Kidney glomerular epithelial cell (primary cell): ENCODE data around the gene PRDM12.

Experiments
- DNase-seq: peaks from one replicate; lab custom pipeline; 2025; lab: John Stamatoyannopoulos, UW

PRDM12 gene

DNA sequence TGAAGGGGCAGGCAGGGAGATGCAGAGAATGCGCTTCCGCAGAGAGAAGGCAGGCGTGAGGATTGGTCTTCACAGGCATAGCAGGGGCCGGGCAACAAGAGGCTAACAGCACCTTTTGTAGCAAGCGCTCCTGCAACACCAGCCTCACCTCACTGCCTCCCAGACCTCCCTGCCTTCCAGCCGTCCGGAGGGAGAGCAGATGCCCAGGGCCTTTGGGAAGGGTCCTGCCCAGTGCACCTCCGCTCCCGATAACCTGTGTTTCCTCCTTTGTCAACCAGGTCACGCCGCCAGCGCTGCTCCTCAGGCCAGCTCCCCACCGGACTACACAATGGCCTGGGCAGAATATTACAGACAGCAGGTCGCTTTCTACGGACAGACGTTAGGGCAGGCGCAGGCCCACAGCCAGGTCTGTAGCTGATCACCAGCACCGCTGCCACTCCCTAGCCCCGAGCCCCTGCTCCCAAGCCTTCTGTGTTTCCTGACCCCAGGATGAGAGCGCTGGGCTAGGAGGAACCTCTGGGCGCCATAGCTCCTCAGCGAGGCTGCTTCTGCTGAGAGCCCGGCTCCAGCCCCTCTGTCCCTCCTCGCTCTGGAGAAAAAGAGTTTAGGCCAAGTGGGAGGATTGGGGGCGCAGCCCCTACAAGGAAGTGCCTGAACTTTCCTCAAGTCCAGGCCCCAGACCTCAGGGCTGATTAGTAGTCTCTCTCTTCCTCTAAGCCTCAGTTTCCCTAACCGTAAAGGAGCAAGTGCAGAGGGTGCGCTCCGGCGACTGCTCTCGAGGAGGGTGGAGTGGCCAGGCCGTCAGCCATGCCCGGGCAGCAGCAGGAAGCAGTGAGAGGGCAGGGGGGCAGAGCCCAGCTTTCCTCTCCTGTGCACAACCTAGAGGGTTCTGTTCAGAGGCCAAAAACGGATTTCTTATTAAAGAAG, 28.4 kb upstream of the PRDM12 start:
- no peak for DNase-seq

DNA sequence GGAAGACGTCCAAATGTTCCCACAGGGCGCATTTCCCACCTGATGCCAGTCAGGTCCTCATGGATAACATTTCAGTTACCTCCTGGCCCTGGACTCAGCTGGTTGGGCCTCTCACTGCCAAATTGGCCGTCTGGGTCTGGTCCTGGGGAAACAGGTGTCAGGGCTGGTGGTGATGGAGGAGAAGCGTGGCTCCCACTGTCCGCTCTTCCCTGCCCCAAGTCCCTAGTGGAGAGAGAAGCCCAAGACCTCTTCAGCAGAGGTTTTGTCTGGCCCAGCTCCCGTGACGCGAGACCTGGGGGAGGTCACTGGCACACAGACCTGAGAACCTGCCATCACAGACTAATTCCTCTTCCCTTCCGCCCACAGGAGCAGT, 27.8 kb upstream of the PRDM12 start:
- DNase-seq = no peak

DNA sequence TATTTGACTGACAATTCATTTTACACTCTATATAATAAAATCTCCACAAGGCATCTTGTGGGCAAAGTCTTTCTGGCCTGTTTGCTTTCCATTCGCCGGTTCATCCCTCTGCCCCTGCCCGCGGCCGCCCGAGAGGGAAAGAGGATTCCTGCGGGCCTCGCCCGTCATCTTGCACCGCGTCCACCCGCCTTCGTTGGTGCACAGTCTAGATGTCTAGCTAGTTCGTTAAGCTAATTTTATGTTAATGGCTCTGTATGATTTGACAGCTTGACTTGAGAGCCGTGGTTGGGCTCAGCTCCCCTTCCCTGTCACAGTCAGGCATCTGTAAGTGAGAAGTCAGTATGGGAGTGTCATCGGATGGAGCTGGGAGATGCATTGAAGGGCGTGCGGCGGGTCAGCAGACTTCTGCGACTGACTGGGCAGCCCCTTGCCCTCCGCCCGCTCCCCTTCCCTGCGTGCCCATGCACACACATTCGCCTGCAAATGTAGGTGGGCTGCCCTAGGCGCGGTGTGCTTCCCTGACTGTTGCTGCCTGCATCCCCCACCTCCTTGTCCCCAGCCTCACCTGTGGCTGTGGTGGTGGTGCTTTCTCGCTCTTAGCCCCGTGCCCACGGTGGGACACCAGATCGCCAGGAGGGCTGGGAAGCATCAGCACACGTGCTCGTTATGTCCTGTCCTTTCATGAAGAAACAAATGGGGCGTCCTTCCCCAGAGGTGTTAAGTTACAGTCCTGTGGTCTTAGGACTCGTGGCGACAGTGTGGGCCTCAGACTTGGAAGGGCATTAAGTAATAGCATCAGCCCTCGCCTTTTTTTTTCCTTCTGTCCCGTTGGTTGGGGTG, 25.9 kb upstream of the PRDM12 start:
- DNase-seq = no peak

DNA sequence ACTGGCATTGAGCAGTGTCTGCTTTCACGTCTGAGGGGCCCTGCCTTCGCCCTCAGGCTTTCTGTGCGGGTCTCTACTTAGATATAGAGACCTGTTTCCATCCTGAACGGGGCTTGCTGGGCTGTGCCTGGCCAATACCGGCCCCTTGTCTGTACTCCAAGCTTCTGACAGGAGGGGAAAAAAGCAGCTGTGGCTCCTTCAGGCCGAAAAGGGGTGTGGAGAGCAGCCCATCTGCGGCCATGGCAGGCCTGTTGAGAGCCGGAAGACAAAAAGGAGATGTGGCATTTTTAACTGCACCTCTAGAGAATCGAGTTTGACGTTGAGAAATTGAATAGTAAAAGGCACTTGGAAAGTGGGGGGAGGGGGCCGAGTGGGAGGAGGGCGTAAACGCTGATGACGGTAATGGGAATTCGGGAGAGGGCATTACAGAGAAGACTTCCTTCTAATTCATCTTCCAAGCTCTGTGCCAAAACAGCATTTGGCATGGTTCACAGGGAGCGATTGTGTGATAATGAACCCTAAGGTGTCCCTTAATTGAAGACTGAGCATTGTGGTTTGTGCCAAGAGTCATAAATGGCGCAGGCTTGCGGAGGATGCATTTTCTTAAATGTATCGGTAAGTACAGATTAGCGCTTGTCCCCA, 25.1 kb upstream of the PRDM12 start:
- DNase-seq = no peak

DNA sequence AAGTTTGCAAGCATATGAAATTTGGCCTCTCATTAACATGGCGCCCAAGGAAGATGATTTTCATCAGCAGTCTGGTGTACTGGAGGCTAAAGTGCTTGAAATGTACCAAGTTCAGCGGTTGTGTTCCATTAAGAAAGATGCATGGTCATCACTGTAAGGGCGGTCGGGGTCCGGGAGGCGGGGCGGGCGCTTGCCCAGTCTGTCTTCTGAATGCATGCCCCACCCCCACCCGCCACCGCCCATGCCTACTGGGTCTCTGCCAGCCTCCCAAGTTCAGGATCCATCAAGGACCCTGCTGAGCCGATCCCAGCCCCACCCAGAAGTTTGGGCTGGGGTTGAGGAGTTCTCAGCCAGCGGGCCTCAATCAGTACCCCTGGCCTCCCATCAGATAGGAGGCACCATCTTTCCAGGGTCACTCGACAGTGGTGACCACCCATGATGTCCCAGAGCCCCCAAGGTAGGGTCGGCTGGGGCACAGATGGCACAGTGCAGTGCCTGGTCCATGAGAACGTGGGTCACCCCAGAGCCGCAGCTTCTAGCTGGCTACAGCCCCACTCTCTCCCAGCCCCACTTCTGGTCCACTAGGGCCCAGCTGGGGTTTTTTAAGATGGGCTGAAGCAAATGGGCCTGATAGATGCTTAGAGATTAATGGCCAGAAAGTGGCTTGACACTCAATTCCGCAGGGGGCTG, 24.4 kb upstream of the PRDM12 start:
- DNase-seq = no peak

DNA sequence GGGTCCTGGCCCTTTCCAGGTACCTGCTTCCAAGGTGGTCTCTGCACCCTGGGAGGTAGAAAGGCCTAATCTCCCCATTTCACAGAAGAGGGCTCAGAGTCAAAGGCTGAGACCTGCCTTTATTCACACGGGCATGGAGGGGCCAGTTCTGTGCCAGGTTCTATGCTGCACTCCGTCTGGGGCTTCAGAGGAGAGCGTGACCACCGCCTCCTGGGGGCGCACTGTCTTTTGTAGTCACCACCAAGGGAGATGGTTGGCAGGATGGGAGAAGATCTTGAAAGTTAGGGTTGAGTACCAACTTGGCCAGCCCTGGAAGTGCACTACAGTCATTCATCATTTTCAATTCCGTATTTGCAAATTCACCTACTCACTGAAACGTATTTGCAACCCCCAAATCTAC, 23.7 kb upstream of the PRDM12 start:
- no peak for DNase-seq

DNA sequence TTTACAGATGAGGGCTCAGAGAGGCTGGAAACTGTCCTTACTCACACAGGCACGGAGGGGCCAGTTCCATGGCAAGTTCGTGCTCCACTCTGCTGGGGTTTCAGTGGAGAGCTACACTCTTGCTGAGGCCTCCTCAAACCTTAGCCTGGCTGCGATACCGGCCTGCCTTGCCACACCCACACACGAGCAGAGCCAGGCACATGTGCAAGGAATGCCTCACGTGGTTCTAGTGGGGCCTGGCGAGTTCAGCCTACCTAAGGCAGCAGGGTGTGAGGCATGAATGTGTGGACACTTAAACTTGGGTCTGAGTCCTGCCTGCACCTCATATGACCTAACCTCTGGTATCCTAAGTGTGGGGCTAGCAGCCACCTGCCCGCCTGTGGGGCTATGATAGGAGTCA, 21.5 kb upstream of the PRDM12 start:
- no peak for DNase-seq

DNA sequence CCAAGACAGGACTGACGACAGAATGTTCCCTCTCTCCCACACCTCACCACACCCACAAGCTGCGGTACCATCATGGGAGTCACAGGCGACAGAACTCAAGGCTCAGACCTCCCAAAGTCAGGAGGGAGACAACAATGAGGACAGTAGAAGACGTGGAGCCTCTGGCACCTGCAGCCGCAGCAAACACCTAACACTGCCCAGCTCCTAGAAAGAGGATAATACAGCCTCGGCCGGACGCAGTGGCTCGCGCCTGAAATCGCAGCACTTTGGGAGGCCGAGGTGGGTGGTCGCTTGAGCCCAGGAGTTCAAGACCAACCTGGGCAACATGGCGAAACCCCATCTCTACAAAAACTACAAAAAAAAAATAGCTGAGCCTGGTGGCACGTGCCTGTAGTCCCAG, 13.2 kb upstream of the PRDM12 start:
- DNase-seq = no peak

DNA sequence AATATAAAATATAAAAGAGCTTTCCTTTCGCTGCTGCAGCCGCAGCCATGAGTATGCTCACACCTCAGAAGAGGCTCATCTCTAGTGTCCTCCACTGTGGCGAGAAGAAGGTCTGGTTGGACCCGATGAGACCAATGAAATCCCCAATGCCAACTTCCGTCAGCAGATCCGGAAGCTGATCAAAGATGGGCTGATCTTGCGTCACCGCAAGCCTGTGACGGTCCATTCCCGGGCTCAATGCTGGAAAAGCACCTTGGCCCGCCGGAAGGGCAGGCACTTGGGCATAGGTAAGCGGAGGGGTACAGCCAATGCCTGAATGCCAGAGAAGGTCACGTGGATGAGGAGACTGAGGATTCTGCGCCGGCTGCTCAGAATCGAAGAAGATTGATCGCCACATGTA, 12.6 kb upstream of the PRDM12 start:
- no peak for DNase-seq

DNA sequence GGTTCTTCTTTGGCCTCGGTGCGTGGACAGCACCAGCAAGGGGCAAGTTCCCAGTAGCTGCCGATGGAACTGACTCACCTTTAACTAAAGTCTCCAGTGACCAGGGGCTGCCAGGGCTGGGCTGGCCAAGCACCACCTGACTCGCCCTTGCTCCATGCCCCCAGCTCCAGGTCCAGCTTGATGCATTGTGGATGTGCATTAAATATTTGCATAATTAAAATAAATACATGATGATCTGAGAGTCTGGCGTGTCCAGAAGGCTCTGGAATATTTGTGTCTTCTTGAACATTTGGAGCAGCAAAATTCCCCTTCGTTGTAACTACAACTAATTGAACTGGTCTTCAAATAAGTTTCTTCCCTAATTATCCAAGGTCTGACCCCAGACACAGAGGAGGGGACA, 9.5 kb upstream of the PRDM12 start:
- DNase-seq = no peak

DNA sequence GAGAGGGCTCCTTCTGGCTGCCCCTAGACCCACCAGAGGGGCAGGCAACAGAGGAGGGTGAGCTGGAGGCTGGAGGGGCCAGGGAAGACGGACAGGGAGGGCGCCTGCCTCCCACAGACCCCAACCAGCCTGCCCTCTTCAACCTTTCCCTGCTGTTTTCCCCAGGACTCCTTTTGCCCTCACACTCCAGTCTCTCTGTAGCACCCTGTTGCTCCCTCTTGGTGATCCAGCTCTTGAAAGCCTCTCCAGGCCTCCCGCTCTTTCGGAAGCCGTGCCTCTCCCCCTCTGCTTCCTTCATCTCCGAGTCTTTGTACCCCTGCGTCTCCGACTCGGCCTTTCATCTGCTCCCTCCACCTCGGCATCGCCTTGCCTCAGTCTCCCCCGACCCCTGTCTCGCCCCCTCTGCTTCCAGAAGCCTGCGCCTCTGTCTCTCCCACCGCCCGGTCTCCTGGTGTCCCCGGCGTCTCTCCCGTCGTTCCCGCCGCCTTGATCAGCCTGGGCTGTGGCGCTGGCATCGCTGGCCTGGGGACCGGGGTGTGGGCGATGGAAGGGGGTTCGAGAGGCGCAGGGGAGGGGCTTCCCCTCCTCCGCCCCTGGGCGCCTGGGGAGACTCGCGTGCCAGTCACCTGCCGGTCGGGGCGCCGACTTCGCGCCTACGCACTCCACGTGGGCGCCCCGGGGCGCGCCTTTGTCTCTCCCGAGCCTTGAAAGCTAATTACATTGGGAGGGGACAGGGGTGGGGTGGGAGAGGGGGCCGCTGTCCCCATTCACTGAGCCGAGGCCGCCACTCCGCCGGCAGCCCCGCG, 5.3 kb upstream of the PRDM12 start:
- no peak for DNase-seq

DNA sequence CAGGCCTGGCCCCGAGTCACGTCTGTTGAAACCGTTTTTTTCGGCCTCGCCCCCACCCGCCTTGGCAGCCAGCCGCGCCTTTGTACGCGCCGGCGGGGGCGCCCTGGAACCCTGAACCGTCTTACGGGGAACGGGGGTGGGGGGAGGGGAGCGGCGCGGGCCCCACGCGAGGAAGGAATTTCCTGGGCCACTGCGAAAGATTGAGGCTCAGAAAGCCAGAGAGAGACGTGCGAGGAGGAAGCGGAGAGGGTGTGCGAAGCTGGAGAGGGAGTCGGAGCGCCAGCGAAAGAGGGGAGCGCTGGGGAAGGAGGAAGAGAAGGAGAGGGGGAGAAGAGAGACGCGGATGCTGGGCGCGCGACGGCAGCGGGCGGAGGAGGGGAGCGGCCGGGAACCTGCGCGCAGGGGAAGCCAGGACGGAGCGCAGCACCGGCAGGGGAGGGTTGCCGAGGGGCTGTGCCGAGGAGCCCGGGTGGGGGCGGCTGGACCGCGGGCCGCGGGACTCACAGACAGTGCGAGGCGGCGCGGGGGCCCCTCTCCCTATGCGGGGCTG, 4.6 kb upstream of the PRDM12 start:
- no peak for DNase-seq

DNA sequence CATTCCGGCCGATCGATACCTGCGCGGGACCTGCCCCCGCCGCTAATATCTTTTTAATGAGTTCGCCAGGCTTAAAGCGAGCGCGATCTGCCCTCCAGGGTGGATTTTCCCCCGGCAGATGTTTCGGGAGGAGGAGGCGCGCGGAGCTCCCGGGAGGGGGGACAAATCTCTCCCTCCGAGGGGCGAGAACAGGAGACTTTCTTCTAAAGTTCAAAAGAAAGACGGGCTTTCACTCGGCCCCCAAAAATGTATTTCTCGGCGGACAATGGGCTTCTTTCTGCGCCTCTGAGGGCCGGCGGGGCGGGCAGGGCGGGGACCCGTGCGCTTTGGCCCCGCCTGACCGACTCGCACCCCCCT, 4.1 kb upstream of the PRDM12 start:
- DNase-seq = no peak

DNA sequence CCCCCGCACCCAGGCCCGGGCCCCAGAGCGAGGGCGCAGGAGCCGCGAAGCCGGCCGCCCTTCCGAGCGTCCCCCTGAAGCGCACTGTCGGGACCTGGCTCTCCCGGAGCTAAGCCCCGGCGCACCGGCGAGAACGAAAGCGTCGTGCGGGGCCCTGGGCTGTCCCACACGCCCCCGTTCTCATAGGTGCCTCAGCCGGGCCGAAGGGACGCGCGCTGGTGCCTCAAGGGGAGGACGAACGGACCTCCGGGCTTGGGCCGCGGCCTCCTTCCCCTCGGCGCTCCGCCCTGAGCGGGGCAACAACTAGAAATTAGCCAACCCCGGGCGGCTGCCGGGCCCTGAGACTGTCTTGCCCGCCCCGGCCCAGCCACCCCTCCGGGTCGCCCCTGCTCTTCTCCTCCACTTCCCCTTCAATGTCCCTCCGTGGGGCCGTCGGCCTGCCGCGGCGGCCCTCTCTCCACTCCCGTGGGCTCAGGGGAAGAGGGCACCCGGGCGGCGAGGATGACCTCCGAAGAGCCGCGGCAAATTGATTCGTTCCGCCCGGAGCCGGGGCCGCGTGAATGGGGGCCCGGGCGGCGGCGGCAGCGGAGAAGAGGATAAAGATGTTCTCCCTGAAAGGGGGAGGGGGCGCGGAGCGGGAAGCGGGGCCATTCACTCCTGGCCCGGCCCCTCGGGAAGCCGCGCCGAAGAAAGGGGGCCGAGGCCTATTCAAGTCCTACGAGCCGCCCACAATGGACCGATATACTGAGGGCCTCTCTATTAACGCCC, 3.5 kb upstream of the PRDM12 start:
- no peak for DNase-seq

DNA sequence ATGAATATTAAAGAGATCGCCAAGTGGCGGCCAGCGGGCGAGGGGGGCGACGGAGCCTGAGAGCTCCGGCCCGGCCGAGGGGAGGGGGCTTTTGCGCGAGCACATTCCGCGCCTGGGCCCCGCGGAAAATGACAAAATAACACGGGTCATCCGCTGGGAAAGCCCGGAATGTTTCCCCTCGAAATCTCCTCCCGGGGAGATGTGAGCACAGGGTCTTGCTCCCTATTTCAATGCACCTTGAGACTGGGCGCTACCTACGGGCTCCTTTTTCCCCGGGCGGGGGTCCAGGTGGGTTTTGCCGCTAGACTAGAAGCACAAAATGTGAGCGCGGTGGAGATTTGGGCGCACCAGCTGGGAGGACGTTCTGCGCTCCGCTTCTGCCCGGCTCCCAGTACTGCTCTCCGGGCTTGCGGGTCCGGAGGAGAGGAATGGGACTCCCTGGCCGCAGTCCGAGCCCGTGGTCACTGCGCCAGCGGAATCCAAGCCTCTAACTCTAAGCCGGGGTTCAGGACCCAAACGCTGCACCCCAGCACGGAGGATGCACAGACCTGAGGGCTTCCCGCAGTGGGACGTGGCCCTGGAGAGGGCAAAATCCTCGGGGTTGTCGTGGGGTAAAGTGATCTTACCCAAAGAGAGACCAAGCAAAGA, 2.8 kb upstream of the PRDM12 start:
- DNase-seq = no peak

DNA sequence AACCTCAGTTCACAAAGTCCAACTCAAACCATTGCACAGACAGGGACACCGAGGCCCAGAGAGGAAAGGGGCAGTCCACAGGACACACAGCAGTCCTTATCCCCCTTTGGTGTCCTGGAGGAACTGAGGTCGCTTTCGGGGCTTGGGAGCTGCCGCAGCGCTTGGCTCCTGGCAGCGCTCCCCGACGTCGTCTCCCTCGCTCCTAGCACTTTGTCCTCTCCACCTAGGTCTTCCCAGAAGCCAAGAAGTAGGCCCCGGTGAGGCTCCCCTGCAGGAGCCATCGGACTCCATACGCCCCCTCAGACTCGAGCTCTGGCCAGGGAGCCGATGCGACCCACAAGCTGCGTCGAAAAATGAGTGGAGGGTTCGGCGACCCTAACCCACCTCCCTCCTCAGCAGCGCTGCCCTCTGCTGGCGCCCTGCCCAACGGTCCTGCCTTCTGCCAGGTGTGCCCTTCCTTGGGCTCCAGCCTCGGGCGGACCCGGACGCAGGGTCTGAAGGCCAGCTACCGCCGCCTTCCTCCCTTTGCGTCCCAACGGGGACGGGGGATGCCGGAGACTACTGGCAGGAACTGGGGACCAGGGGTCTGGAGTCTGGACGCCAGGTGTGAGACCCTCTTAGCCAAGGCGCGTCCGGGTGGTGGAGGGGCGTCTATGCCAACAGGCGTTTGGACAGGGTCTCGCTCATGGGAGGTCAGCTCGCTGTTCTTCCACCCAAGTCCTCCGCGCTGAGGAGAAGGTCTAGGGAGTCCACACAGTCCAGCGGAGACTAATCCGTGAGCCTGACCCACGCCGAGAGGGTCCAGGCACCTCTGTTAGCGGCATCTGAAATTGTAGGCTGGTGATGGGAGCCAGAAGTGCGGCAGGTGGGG, 2.1 kb upstream of the PRDM12 start:
- no peak for DNase-seq

DNA sequence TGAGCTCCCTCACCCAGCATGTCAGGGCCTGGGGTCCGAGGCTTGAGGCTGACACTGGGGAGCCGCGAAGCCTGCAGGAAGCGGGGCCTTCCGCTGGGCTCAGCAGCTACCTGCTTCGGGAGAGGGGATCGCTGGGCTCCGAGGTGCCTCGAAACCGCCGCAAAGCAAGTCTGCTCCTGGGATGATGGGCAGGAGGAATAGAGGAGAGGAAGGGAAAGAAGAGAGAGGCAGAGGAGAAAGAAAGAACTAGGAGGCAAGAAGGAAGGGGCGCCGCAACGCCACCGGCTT, 1.5 kb upstream of the PRDM12 start:
- DNase-seq = no peak

DNA sequence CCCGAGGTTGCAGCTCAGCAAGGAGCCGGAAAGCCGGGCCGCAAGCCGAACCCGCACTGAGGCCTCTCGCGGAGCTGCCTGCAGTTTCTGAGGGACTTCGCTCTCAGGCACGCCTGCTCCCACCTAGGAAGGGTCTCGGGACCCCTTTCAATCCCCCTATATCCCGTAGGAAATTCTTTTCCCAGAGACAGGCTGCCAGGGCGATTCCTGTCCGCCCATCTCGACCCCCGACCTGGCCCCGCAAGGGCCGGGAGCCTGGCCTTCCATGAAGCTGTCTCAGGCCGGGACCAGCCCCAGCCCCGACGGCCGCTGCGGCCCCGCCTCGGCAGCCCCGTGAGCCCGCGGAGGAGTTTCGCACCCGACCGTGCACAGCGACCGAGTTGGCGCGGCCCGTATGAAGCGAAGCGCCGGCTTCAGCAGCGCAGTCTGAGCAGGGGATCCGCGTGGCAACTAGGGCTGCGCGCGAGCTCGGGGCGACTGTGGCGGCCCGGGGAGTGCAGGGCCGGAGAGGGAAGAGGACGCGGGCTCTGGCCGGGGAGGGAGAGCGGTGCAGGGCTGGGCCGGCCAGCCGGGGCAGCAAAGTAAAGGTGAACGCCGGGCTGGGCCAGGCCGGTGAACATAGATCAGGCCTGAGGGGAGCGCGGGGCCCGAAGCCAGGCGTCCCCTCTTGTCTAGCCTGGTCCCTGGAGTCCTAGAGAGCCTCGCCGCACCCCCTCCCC, 977 bp upstream of the PRDM12 start:
- no peak for DNase-seq

DNA sequence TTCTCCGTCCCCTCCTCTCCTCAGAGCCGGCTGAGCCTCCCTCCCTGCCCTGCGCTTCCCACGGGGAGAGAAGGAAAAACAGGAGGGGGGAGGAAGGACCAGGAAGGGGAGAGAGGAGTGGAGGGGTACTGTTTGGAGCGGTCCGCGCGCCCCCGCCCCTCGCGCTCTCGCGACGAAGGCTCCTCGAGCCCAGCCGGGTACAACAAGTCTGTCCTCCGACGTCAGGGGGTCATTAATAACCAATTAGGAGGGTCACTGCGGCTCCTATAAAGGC, 480 bp upstream of the PRDM12 start:
- DNase-seq = no peak
